HG02981 (cell line): ENCODE data around the gene KLK2.
A peak's percentile ranks its signal among the peaks of the same experiment; 100 is the strongest.
"Not testable (repeated sequence)": the region's sequence is repeated elsewhere in the genome, so short reads cannot be mapped to it uniquely, and the experiment has no call there.

Source experiments
- ATAC-seq: cut with Tn5 transposase; IDR thresholded peaks from one replicate; pipeline ENCODE4 v1.9.1; 2021; ENCODE audit warnings: mild to moderate bottlenecking, moderate library complexity; ENCODE audit not compliant: unreplicated experiment

KLK2 gene

GRCh38 chr19:50891253-50891625 is 18.0 kb downstream of the KLK2 start:
- no peak for ATAC-seq

GRCh38 chr19:50893047-50893736 is 20.0 kb downstream of the KLK2 start:
- no peak for ATAC-seq

- ATAC-seq, result no peak
Observed at GRCh38 chr19:50894478-50895356, 21.5 kb downstream of the KLK2 start.

- not testable (repeated sequence) for ATAC-seq
Observed at GRCh38 chr19:50896089-50896590, 22.9 kb downstream of the KLK2 start.

- ATAC-seq, result peak; percentile 78
Observed at GRCh38 chr19:50896591-50897190, 23.5 kb downstream of the KLK2 start.

GRCh38 chr19:50897191-50897607 is 24.0 kb downstream of the KLK2 start:
- ATAC-seq, result peak; percentile 37

- no peak for ATAC-seq
Observed at GRCh38 chr19:50897612-50898011, 24.4 kb downstream of the KLK2 start.

- no peak for ATAC-seq
Observed at GRCh38 chr19:50898018-50898417, 24.8 kb downstream of the KLK2 start.

- no peak for ATAC-seq
Observed at GRCh38 chr19:50899569-50899968, 26.3 kb downstream of the KLK2 start.

GRCh38 chr19:50902640-50903039 is 29.4 kb downstream of the KLK2 start:
- no peak for ATAC-seq

GRCh38 chr19:50906217-50906616 is 33.0 kb downstream of the KLK2 start:
- ATAC-seq, result no peak

- ATAC-seq, result no peak
Observed at GRCh38 chr19:50908336-50908735, 35.1 kb downstream of the KLK2 start.

GRCh38 chr19:50909240-50910070 is 36.2 kb downstream of the KLK2 start:
- ATAC-seq, result no peak

GRCh38 chr19:50910722-50911121 is 37.5 kb downstream of the KLK2 start:
- ATAC-seq, result no peak

- no peak for ATAC-seq
Observed at GRCh38 chr19:50911206-50912101, 38.2 kb downstream of the KLK2 start, which contains the start of gene KLK4. KLK4 (minus strand) TSS chr19:50911395; CDS start chr19:50910738, 657 bp downstream.

GRCh38 chr19:50912102-50912599 is 38.9 kb downstream of the KLK2 start:
- no peak for ATAC-seq

GRCh38 chr19:50912727-50913716 is 39.8 kb downstream of the KLK2 start:
- ATAC-seq, result no peak

GRCh38 chr19:50916069-50916468 is 42.8 kb downstream of the KLK2 start:
- ATAC-seq, result no peak
